Glomerular visceral epithelial cell (primary cell): ENCODE measurements around the gene LAX1.
"Not testable (repeated sequence)": the region's sequence is repeated elsewhere in the genome, so short reads cannot be mapped to it uniquely, and the experiment has no call there.

Source experiments
- DNase-seq: peaks from one replicate; pipeline ENCODE4 v3.0.0-alpha.2; 2016; ENCODE audit errors: extremely low spot score

LAX1 gene

DNA sequence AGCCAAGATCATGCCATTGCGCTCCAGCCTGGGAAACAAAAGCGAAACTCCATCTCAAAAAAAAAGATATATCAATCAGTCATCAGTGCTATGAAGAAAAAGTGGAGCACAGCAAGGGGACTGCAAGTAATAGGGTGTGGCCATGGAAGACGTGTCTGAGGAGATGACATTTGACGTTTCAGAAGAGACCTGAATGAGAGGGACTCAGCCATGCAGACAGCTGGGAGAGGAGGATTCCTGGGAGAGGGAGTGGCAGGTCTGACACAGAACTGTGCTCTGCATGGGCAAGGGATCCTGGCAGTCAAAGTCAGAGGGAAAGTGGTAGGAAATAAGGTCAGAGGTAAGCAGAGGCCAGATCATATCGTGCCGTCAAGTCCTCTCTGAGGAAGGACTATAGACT is 3.3 kb downstream of the LAX1 start:
- DNase-seq: no peak

DNA sequence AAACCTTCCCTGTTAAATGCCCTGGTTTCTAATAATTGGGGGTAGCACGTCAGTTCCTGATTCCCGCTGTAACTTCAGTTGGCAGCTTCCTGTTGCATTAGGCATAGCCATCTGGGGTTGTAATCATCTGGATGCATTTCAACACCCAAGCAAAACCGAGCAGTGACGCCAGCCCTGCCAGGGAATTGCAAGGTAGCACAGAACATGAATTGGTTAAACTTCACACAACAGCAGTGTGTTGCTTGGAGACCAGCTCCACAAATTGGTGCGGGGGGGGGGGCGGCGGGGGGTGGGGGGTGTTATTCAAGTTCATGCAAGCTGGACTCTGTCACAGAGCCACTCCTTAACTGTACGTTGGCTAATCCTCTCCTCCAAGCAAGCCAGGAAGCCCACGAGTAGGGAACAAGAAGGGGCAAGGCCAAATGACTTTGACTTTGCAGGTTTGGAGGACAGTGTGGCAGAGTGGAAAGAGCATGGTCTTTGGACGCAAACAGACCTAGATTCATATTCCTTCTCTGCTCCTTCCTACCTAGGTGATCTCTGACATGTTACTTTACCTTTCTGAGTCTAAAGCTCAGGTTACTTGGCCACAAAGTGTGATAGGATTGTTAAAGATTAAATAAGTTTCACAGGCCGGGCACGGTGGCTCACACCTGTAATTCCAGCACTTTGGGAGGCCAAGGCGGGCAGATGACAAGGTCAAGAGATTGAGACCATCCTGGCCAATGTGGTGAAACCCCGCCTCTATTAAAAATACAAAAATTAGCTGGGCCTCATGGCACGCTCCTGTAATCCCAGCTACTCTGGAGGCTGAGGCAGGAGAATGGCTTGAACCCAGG is 4.7 kb downstream of the LAX1 start:
- peak; percentile 82 for DNase-seq

DNA sequence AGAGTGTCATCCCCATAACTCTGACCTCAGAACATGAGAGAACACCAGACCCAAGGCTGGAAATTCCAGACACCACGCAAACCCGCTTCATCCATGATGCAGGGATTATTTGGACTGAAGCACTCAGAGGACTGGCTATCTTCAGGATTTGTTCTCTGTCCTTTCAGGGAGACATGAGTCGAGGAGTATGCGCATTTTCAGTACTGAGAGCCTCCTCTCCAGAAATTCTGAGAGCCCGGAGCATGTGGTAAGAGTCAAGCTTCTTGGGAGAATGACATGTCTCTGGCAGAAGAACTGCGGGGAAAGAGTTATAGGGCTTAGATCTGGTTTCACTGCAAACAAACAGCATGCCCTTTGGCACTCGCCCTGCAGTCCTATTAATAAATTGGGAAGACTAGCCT is 6.9 kb downstream of the LAX1 start:
- no peak for DNase-seq

DNA sequence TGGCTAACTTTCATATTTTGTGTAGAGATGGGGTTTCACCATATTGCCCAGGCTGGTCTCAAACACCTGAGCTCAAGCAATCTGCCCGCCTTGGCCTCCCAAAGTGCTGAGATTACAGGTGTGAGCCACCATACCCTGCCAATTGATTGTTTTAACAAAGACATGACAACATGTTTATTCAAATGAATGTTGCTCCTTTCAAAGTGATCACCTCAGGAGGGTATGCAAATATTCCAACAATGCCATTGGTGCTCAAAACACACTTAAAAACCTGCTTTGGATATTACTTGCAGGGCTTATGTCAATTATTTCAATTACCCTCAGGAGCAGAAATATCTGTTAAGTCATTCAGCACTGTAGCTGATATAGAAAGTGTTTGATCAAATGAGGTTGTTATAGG is 7.9 kb downstream of the LAX1 start:
- DNase-seq: no peak

DNA sequence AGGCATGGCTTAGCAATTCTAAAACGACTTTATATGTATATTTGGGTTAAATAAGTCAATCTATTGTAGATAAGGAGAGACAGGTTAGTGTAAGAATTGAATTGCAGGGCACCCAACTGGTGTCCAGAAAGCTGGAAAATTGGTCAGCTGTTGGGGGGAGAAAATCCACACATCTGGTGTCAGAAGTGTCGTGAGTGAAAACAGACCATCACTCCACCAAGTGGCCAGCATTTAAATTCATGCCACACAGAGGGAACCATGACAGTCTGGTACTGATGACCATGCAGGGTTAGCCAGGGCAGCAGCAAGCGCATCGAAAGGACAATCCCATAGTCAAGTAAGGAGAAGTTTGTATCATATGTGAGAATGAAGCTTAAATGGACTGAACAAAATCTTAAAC is 11.7 kb downstream of the LAX1 start:
- no peak for DNase-seq

DNA sequence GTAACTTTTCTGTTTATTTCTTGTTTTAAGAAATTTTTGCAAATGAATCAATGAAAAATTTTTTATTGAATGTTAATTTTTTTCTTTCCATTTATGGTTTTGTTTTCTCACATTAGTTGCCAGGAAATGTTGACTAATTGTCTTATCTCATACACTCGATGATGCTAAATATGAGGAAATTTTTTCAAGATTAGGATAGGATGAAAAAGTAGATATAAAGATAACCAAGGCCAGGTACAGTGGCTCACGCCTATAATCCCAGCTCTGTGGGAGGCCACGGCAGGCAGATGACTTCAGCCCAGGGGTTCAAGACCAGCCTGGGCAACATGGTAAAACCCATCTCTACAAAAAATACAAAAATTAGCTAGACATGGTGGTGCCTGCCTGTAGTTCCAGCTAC is 12.6 kb downstream of the LAX1 start:
- DNase-seq: no peak

DNA sequence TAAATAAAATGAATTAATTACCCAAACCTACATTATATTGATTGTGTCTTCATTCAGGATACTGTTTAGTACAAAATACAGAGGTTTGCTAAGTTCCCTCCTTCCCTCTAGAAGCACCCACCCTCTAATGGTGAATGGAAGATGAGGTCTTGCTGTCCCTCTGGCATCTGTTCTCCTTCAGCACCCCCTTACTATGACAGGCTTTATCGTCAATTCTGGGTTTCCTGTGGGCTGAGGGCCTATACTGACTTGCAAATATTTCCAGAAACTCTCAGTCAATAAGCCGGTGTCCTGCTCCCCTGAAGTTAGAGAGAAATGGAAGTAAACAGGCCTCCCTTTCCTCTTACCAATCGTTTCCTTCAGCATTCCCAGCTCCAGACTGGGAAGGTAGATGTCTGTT is 13.2 kb downstream of the LAX1 start:
- DNase-seq: no peak

DNA sequence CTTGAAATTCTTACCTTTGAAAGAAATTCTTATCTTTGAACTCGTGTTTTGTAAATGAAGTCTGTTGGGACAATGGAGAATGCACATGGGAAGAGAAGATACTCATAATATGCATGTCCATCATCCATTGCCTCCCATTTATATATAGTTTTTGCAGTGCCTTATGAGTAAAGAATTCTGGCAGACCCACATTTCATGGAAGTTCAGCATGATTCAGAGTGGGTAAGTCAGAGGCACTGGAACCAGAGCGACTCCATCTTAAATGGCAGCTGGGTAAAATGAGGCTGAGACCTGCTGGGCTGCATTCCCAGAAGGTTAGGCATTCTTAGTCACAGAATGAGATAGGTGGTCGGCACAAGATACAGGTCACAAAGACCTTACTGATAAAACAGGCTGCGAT is 13.8 kb downstream of the LAX1 start:
- no peak for DNase-seq

DNA sequence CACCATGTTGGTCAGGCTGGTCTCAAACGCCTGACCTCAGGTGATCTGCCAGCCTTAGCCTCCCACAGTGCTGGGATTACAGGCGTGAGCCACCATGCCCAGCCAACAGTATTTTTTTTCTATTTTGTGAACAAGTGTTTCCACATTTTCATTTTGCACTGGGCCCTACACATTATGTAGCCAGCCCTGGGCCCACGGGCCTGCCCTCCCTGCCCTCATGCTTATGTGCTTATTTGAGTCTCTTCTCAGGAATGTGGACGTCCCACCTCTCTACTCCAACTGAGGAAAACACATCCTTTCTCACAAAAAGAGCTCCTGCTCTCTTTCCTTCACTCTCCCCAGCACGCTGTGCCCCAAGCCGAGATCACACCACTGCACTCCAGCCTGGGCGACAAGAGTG is 17.0 kb downstream of the LAX1 start:
- no peak for DNase-seq

DNA sequence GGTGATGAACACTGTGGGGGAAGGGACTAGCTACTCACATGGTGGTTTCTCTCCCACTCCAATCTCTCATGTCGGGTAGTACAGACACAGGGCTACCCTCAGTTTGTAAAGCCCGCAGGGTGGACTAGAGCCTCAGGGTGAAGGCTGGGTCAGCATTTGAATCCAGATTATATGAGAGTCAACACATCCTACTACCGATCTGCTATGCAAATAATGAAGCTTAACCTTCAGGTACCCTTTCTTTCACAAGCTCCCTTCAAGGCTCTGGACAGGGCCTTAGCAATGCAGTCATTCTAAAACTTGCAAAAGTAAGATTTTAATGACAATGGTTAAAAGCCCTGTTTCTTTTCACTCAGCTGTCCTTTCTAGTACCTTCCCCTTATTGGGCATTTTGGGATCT is 25.0 kb downstream of the LAX1 start:
- no peak for DNase-seq

DNA sequence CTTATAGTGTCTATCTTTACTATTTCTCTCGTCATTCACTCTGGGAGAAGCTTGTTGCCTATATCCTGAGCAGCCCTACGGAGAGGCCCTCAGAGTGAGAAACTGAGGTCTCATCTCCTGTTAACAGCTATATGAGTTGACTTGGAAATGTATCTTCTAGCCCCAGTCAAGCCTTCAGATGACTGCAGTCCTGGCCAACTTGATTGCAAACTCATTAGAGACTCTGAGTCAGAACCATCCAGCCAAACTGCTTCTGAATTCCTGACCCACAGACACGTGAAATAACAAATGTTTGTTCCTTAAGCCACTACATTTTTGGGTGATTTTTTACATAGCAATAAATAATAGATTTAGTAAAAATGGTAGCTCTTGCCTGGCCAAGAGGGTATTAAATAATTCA is 26.5 kb downstream of the LAX1 start:
- DNase-seq: no peak

DNA sequence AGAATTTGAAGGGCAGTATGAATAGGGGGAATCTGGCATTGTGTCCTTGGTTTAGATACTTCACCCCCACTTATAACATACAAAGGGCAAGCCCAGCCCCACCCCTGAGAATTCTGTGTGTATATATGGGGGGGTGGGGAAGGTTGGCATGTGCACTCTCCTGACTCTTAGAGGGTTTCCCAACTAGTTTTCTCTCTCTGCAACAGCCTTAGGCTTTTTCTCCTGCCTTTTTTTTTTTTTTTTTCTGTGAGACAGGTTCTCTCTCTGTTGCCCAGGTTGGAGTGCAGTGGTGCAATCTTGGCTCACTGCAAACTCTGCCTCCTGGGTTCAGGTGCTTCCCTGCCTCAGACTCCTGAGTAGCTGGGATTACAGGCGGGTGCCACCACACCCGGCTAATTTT is 27.5 kb downstream of the LAX1 start:
- no peak for DNase-seq

DNA sequence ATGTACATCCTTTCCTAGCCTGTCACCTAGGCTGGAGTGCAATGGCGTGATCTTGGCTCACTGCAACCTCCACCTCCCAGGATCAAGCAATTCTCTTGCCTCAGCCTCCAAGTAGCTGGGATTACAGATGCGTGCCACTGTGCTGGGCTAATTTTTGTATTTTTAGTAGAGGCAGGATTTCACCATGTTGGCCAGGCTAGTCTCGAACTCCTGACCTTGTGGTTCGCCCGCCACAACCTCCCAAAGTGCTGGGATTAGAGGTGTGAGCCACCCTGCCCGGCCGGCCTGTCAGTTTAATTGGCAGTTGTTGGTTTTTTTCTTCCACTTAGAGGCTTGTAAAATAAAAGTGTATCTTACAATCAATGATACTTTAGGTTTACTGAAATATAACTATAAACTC is 28.6 kb downstream of the LAX1 start:
- DNase-seq: not testable (repeated sequence)

DNA sequence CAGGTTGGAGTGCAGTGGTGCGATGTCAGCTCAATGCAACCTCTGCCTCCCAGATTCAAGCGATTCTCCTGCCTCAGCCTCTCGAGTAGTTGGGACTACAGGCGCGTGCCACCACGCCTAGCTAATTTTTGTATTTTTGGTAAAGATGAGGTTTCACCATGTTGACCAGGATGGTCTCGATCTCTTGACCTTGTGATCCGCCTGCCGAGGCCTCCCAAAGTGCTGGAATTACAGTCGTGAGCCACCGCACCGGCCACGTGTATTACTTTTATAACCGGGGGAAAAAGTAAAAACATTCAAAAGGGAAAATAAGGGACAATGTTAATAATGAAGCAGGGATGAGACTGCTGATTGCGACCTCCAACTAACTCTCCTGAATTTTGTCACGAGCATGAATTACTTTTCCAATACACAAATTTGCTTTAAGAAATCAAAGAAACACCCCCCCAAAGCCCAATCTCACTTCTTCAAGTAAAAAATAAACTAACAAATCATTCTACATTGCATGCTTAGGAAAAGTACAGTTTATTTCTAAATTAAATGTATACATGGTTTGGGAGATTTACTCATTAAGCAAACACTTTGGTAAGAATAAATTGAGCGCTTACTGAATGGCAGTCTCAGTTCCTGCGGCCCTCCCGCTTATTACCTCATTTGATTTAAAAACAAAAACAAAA is 29.9 kb downstream of the LAX1 start:
- DNase-seq: no peak

DNA sequence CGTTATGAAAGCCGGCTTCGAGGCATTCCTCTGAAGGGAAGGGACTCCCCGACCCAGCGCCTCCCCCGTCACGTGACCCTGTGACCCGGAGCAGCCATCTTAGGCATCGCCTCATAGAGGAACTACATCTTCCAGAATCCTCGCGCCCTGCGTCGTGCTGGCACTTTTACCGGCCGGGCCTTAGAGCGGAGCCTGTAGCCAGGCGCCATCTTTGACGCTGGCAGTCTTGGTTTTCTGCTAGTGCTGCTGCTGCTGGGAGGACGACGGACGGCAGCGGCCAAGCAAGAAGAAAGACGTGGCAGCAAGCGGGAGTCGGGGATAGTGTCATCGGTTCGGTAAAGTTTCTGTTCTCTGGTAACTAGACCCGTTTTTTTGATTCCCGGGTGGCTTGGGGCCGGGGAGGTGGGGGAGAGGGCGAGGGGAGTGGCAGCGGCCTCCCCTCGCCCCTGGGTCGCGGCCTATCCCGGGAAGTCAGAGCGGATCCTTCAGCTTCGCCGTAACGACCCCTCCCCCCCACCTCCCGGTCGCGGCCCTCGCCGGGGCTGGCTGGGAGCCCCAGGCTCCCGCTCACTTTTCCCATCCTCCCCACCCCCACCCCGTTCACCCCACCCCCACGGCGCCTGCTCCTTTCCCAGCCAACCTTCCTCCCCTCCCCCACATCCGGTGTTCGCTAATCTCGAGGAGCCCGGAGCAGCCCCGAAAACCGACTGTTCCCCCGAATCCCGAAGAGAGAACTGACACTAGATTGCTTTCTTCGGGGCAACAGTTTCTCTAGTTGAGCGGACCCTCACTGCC is 30.7 kb downstream of the LAX1 start, which contains the start of the genes ZBED6 and ZC3H11A:
Gene ZBED6 (plus strand): TSS at position 183 of the 795 bp plus-strand sequence. CDS start 1,900 bp downstream, outside the sequence.
Gene ZC3H11A (plus strand): TSS at position 183 of the 795 bp plus-strand sequence. CDS start 21,448 bp downstream, outside the sequence.
- peak; percentile 98 for DNase-seq

DNA sequence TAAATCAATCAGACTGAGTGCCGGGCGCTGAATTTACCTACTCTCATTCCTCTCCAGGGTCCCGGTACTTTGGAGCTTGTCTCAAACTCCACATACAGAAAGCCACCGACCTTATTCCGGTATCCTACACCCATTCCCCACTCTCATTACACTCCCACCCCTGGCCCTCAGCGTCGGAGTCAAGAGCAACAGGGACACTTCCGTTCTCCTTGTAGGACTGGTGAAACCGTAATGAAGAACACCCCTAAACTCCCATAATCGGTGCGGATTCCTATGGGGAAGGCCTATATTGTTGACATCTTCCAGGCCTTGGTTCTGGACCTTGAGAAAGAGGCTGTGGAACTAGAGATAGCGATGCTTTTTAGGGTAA is 31.2 kb downstream of the LAX1 start:
- peak; percentile 37 for DNase-seq

DNA sequence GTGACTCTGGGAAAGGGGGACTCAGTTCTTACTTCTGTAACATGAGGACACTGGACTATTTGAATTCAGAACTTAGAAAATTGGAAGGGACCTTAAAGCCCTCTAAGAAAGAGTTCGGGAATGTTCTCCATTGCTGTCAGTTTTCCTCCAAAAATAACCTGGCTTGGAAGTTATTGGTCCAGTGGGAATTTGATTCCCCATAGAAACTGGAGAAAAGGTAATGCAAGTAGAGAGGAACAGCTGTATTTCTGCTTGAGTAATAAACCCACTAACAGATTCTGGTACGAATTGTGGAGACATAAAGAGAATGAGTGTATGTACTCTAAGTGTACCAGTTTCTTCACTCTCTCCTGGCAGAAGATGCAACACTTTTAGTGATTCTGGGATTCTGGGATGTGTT is 32.2 kb downstream of the LAX1 start:
- no peak for DNase-seq

DNA sequence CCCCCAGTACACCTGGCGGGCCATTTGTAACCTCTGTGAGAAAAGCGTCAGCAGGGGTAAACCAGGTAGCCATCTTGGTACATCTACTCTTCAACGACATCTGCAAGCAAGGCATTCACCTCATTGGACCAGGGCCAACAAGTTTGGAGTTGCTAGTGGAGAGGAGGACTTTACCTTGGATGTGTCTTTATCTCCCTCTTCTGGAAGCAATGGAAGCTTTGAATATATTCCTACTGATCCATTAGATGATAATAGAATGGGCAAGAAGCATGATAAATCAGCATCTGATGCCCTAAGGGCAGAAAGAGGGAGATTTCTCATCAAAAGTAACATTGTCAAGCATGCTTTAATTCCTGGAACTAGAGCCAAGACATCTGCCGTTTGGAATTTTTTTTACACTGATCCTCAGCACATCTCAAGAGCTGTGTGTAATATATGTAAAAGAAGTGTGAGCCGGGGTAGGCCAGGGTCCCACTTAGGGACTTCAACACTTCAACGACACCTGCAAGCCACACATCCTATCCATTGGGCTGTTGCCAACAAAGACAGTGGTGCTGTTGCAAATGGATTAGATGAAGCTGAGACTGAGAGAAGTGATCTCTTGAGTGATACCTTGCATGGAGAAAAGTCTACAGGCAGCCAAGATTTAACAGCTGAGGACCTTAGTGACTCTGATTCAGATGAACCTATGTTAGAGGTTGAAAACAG is 33.1 kb downstream of the LAX1 start:
- DNase-seq: no peak

DNA sequence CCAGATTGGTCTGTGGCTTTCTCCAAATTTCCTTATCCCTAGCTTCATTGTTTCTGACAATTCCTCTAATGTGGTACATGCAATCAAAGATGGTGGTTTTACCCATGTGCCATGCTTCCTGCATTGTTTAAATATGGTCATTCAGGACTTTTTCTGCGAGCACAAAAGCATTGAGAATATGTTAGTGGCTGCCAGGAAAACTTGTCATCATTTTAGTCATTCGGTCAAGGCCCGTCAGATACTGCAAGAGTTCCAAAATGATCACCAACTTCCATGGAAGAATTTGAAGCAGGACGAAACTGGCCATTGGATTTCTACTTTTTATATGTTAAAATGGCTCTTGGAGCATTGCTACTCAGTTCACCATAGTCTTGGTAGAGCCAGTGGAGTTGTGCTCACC is 34.2 kb downstream of the LAX1 start:
- DNase-seq: no peak

DNA sequence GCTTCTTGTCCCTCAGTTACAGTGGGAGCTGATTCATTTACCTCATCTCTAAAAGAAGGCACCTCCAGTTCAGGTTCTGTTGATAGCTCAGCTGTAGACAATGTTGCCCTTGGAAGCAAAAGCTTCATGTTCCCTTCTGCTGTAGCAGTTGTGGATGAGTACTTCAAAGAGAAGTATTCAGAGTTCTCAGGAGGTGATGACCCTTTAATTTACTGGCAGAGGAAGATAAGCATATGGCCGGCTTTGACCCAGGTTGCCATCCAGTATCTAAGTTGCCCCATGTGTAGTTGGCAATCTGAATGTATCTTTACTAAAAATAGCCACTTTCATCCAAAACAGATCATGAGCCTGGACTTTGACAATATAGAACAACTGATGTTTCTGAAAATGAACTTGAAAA is 35.0 kb downstream of the LAX1 start:
- DNase-seq: no peak

DNA sequence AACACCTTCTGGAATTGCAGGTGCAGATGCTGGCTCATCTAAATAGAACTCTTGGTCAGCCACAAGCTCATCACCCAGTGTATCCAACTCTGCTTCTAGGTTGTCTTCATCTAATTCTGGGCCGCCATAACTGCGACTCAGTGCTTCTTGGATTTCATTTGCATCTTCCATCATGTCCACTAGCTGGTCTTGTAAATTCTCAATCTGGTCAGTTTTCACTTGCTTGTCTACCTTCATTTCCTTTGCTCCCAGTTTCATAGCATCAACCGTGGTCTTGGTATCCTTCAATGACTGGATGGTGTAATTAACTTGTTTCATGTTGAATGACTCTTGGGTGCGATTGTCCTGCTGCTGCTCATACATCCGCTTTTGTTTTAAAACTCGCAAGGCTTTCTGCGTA is 40.7 kb downstream of the LAX1 start:
- no peak for DNase-seq

DNA sequence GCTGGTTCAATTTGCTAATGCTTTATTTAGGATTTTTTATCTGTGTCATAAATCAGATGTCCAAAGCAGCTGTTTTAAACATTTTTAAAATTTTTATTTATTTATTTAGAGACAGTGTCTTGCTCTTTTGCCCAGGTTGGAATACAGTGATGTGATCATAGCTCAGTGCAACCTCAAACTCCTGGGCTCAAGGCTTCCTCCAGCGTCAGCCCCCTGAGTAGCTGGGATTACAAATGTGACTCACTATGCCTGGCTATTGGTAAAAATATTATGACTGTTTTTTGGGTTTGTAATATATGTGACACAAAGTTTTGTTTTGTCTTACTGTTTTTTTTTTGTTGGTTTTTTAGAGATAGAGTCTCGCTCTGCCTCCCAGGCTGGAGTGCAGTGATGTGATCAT is 42.2 kb downstream of the LAX1 start:
- peak; percentile 48 for DNase-seq
